H9 (cell line): ENCODE data around the gene SC5D. TPM values are rescaled to one million over a fixed set of nuclear protein-coding genes. Genes with fewer than 3 reads are reported as not detected.
A peak's percentile ranks its signal among the peaks of the same experiment; 100 is the strongest.

Experiments used
- DNase-seq: peaks from one replicate; pipeline ENCODE4 v3.0.0-alpha.2; 2017
- H2AFZ ChIP-seq: one replicate; pipeline ENCODE4 v1.6.1; 2013; ENCODE audit warnings: mild to moderate bottlenecking, low read length, control low read depth, moderate library complexity
- H2AK5ac ChIP-seq: 2 replicates; pipeline ENCODE4 v1.6.1; 2013; ENCODE audit warnings: low read length, control low read depth, mixed read lengths; ENCODE audit not compliant: insufficient read length
- H2BK120ac ChIP-seq: one replicate; pipeline ENCODE4 v1.6.1; 2013; ENCODE audit warnings: low read depth, mild to moderate bottlenecking, low read length, control low read depth, inconsistent platforms; ENCODE audit not compliant: poor library complexity, severe bottlenecking
- H2BK12ac ChIP-seq: 2 replicates; pipeline ENCODE4 v1.6.1; 2013; ENCODE audit warnings: low read length, control low read depth, mixed read lengths, low read depth; ENCODE audit not compliant: insufficient read length
- H2BK15ac ChIP-seq: 2 replicates; pipeline ENCODE4 v1.6.1; 2013; ENCODE audit warnings: low read depth, low read length, control low read depth
- H2BK20ac ChIP-seq: one replicate; pipeline ENCODE4 v1.6.1; 2013; ENCODE audit warnings: low read depth, mild to moderate bottlenecking, low read length, control low read depth, inconsistent platforms; ENCODE audit not compliant: poor library complexity, severe bottlenecking
- H2BK5ac ChIP-seq: 2 replicates; pipeline ENCODE4 v1.6.1; 2013; ENCODE audit warnings: low read length, control low read depth, mixed read lengths; ENCODE audit not compliant: insufficient read length
- H3K14ac ChIP-seq: 2 replicates; pipeline ENCODE4 v1.6.1; 2013; ENCODE audit warnings: low read length, control low read depth; ENCODE audit not compliant: insufficient read depth
- H3K18ac ChIP-seq: 2 replicates; pipeline ENCODE4 v1.6.1; 2013; ENCODE audit warnings: low read depth, mild to moderate bottlenecking, mixed read lengths, low read length, control low read depth; ENCODE audit not compliant: insufficient read length
- H3K23ac ChIP-seq: 2 replicates; pipeline ENCODE4 v1.6.1; 2013; ENCODE audit warnings: low read length, control low read depth, mixed read lengths, low read depth; ENCODE audit not compliant: insufficient read length
- H3K23me2 ChIP-seq: 2 replicates; pipeline ENCODE4 v1.6.1; 2013; ENCODE audit warnings: low read depth, mild to moderate bottlenecking, mixed read lengths, low read length, control low read depth; ENCODE audit not compliant: insufficient read length, poor library complexity, severe bottlenecking
- H3K27ac ChIP-seq: 2 replicates; pipeline ENCODE4 v1.5.1; 2013; ENCODE audit warnings: low read length, control low read depth, mixed read lengths, low read depth; ENCODE audit not compliant: insufficient read length
- H3K27me3 ChIP-seq: 2 replicates; pipeline ENCODE4 v1.6.1; 2013; ENCODE audit warnings: low read length, control low read depth, inconsistent platforms; ENCODE audit not compliant: insufficient read depth
- H3K4ac ChIP-seq: 2 replicates; pipeline ENCODE4 v1.6.1; 2013; ENCODE audit warnings: low read depth, mild to moderate bottlenecking, control low read depth, inconsistent platforms, low read length, moderate library complexity
- H3K4me1 ChIP-seq: 2 replicates; pipeline ENCODE4 v1.6.1; 2013; ENCODE audit warnings: low read length, control low read depth, inconsistent platforms; ENCODE audit not compliant: insufficient read depth
- H3K4me2 ChIP-seq: 2 replicates; pipeline ENCODE4 v1.6.1; 2013; ENCODE audit warnings: low read length, control low read depth, mixed read lengths; ENCODE audit not compliant: insufficient read length, insufficient read depth
- H3K56ac ChIP-seq: 2 replicates; pipeline ENCODE4 v1.6.1; 2013; ENCODE audit warnings: low read depth, mild to moderate bottlenecking, mixed read lengths, low read length, control low read depth; ENCODE audit not compliant: insufficient read length
- H3K79me1 ChIP-seq: 2 replicates; pipeline ENCODE4 v1.6.1; 2013; ENCODE audit warnings: low read depth, mild to moderate bottlenecking, moderate library complexity, low read length, control low read depth, inconsistent platforms; ENCODE audit not compliant: insufficient read depth, poor library complexity, severe bottlenecking
- H3K79me2 ChIP-seq: 2 replicates; pipeline ENCODE4 v1.6.1; 2013; ENCODE audit warnings: low read length, control low read depth, inconsistent platforms; ENCODE audit not compliant: insufficient read depth
- H3K9ac ChIP-seq: 2 replicates; pipeline ENCODE4 v1.6.1; 2013; ENCODE audit warnings: low read length, control low read depth, mixed read lengths; ENCODE audit not compliant: insufficient read length; ENCODE audit errors: extremely low read depth
- H3K9me3 ChIP-seq: one replicate; pipeline ENCODE4 v1.6.1; 2013; ENCODE audit warnings: low read depth, low read length, inconsistent platforms; ENCODE audit not compliant: control insufficient read depth
- H3T11ph ChIP-seq: one replicate; pipeline ENCODE4 v1.6.1; 2013; ENCODE audit warnings: mild to moderate bottlenecking, low read length, control low read depth, inconsistent platforms
- H4K20me1 ChIP-seq: one replicate; pipeline ENCODE4 v1.6.1; 2013; ENCODE audit not compliant: control insufficient read depth, insufficient read length, insufficient read depth
- H4K5ac ChIP-seq: 2 replicates; pipeline ENCODE4 v1.6.1; 2013; ENCODE audit warnings: low read depth, mild to moderate bottlenecking, mixed read lengths, low read length, control low read depth; ENCODE audit not compliant: insufficient read length
- H4K8ac ChIP-seq: replicated peaks from 2 replicates; pipeline ENCODE4 v1.6.1; 2013; ENCODE audit warnings: low read length, control low read depth, mixed read lengths, low read depth; ENCODE audit not compliant: insufficient read length
- H4K91ac ChIP-seq: 2 replicates; pipeline ENCODE4 v1.6.1; 2013; ENCODE audit warnings: low read depth, mild to moderate bottlenecking, moderate library complexity, mixed read lengths, low read length, control low read depth; ENCODE audit not compliant: insufficient read length
- H3K27ac Mint-ChIP-seq, 3 experiments: 2 replicates in 2 of 3; 3 replicates in 1 of 3; pipeline ENCODE4 v1.8.0; 2020 to 2021; ENCODE audit warnings: mixed read lengths in 3 of 3, mild to moderate bottlenecking in 1 of 3, moderate library complexity in 1 of 3
- H3K27me3 Mint-ChIP-seq: 2 replicates; pipeline ENCODE4 v1.8.0; 2021; ENCODE audit warnings: low read depth, mild to moderate bottlenecking, moderate library complexity, mixed read lengths
- H3K36me3 Mint-ChIP-seq, 3 experiments: 2 replicates in 2 of 3; 3 replicates in 1 of 3; pipeline ENCODE4 v1.8.0; 2020 to 2021; ENCODE audit warnings: low read depth in 3 of 3, mixed read lengths in 3 of 3; ENCODE audit not compliant: insufficient read depth in 1 of 3
- H3K4me1 Mint-ChIP-seq, 2 experiments: 2 replicates each; pipeline ENCODE4 v1.8.0; 2020; ENCODE audit warnings: mixed read lengths in 2 of 2
- H3K4me3 Mint-ChIP-seq, 2 experiments: 2 replicates in 1 of 2; 3 replicates in 1 of 2; pipeline ENCODE4 v1.8.0; 2020 to 2021; ENCODE audit warnings: mild to moderate bottlenecking in 2 of 2, mixed read lengths in 2 of 2, moderate library complexity in 1 of 2
- H3K9me3 Mint-ChIP-seq, 2 experiments: 2 replicates in 1 of 2; 3 replicates in 1 of 2; pipeline ENCODE4 v1.8.0; 2020; ENCODE audit warnings: mild to moderate bottlenecking in 2 of 2, mixed read lengths in 2 of 2, moderate library complexity in 1 of 2
- CTCF ChIP-seq: fragments of 200-600 bp; sonication (generic); conservative IDR thresholded peaks from 3 replicates; pipeline ENCODE4 v1.8.0; 2021; ENCODE audit warnings: antibody characterized with exemption, mild to moderate bottlenecking
- WGBS: extraction: QIAGEN DNeasy Blood & Tissue Kit; methylation state at CpG from one replicate; pipeline ENCODE4 v1.1.7; 2013; ENCODE audit warnings: missing lambda C conversion rate, low lambda C conversion rate, mixed read lengths; ENCODE audit not compliant: insufficient read length; ENCODE audit errors: extremely low coverage; 5-methylcytosine and 5-hydroxymethylcytosine counted together
- total RNA-seq: library from RNA; stranded (reverse); gene quantifications from 2 replicates; pipeline ENCODE4 v1.2.1, GENCODE V29; 2021

Gene SC5D
- total RNA-seq, 1 experiment from 2014 or later: 92.0 TPM

- Histone ChIP-seq H3T11ph (no peak overlapping the region), H4K8ac (no peak overlapping the region), H3K9me3 (no peaks in the 10 kb centered on the region), H2BK15ac (0 out of 2 replicates have a peak overlapping the region, but pooled peaks have one; percentile 20), H3K23me2 (no peaks in the 10 kb centered on the region), H3K4me1 (no peaks in the 10 kb centered on the region), H3K4ac (no peak overlapping the region), H3K23ac (no peak overlapping the region), H3K56ac (no peak overlapping the region), H2BK120ac (no peak overlapping the region), H4K91ac (no peak overlapping the region), H3K27ac (no peak overlapping the region), H4K20me1 (no peaks in the 10 kb centered on the region), H3K79me2 (no peaks in the 10 kb centered on the region), H2BK20ac (no peak overlapping the region), H3K9ac (no peak overlapping the region), H2BK5ac (no peak overlapping the region), H2AK5ac (no peak overlapping the region), H4K5ac (peak overlapping the region; percentile 68), H3K18ac (no peak overlapping the region), H3K14ac (no peak overlapping the region), H2BK12ac (no peak overlapping the region), H3K79me1 (no peaks in the 10 kb centered on the region), H3K27me3 (no peaks in the 10 kb centered on the region), H3K4me2 (no peak overlapping the region), H2AFZ (no peak overlapping the region)
- H3K9me3 Mint-ChIP-seq: no peaks in the 10 kb centered on the region
- DNase-seq: no peak
- peaks cover 25 to 28% of the 10 kb centered on the region in 2 experiments for H3K4me1 Mint-ChIP-seq
- H3K4me3 Mint-ChIP-seq: no peak overlapping the region
- no CpG with 5 or more reads among the region's 7 CpGs for WGBS
- no peaks in the 10 kb centered on the region for H3K36me3 Mint-ChIP-seq
- peak; percentile 80 for TF ChIP-seq CTCF
- no peak overlapping the region; a peak in 1 of 7 replicates for H3K27ac Mint-ChIP-seq
- no peaks in the 10 kb centered on the region for H3K27me3 Mint-ChIP-seq
Observed at GRCh38 chr11:121318848-121319834, 26.6 kb downstream of the SC5D start.
